Mammary epithelial cell (primary cell): ENCODE measurements around the gene F13A1.

Source experiments
- CTCF ChIP-seq, 2 donors: IDR thresholded peaks in 1 of 2; conservative IDR thresholded peaks in 1 of 2; 2 replicates each; pipeline ENCODE4 v1.5.1; 2011 to 2012; ENCODE audit warnings: inconsistent platforms in 2 of 2, low read length in 2 of 2, mild to moderate bottlenecking in 2 of 2, control low read depth in 1 of 2, low read depth in 1 of 2; ENCODE audit not compliant: insufficient read depth in 1 of 2; ENCODE audit errors: extremely low read depth in 1 of 2
- EZH2 ChIP-seq: IDR thresholded peaks from 2 replicates; pipeline ENCODE4 v1.6.1; 2012; ENCODE audit warnings: low read length, inconsistent platforms, borderline replicate concordance

GRCh38 chr6:6314596-6314995 lies 5.9 kb downstream of the F13A1 start:
- TF ChIP-seq CTCF (conservative IDR thresholded peaks at IDR 0.05 in 1 of 2, IDR thresholded peaks at IDR 0.05 in 1 of 2; ENCODE audit: extremely low read depth in 1 of 2, insufficient read depth in 1 of 2, low read depth in 1 of 2, low read length in 2 of 2) (no peak), EZH2 (no peak)
